Endothelial cell (in vitro differentiated cells): ENCODE results near the gene MREG. TPM values are rescaled to one million over a fixed set of nuclear protein-coding genes. Genes with fewer than 3 reads are reported as not detected.

Experiments
- DNase-seq: peaks from one replicate; pipeline ENCODE4 v3.0.0; 2021; ENCODE audit warnings: low spot score
- H3K27ac Mint-ChIP-seq: one replicate; pipeline ENCODE4 v1.8.0; 2021; ENCODE audit warnings: mixed read lengths, inconsistent platforms; ENCODE audit not compliant: unreplicated experiment
- H3K27me3 Mint-ChIP-seq: one replicate; pipeline ENCODE4 v1.8.0; 2021; ENCODE audit warnings: mild to moderate bottlenecking, moderate library complexity, mixed read lengths, inconsistent platforms; ENCODE audit not compliant: unreplicated experiment
- H3K36me3 Mint-ChIP-seq: one replicate; pipeline ENCODE4 v1.8.0; 2021; ENCODE audit warnings: mild to moderate bottlenecking, low read depth, mixed read lengths, inconsistent platforms; ENCODE audit not compliant: unreplicated experiment
- H3K4me1 Mint-ChIP-seq: one replicate; pipeline ENCODE4 v1.8.0; 2021; ENCODE audit warnings: mild to moderate bottlenecking, mixed read lengths, inconsistent platforms; ENCODE audit not compliant: unreplicated experiment
- H3K4me3 Mint-ChIP-seq: one replicate; pipeline ENCODE4 v1.8.0; 2021; ENCODE audit warnings: mild to moderate bottlenecking, mixed read lengths, inconsistent platforms; ENCODE audit not compliant: unreplicated experiment
- H3K9me3 Mint-ChIP-seq: one replicate; pipeline ENCODE4 v1.8.0; 2021; ENCODE audit warnings: mixed read lengths, inconsistent platforms; ENCODE audit not compliant: unreplicated experiment
- total RNA-seq: library from RNA; stranded (reverse); fragmentation: NEBNext Ultra II Directional; extraction: Animal tissue kit (Norgen Biotek cat#: 25700); gene quantifications from one replicate; pipeline ENCODE4 v1.2.1, GENCODE V29; 2021; ENCODE audit not compliant: unreplicated experiment
- TF ChIP-seq, protein P1 (sequence below): fragments of 200-600 bp; sonication (generic); IDR thresholded peaks from one replicate; pipeline ENCODE4 v1.5.0; 2021; ENCODE audit warnings: antibody characterized with exemption; ENCODE audit not compliant: unreplicated experiment

Gene MREG
- total RNA-seq, 1 donor from 2014 or later, result 26.1 TPM

DNA sequence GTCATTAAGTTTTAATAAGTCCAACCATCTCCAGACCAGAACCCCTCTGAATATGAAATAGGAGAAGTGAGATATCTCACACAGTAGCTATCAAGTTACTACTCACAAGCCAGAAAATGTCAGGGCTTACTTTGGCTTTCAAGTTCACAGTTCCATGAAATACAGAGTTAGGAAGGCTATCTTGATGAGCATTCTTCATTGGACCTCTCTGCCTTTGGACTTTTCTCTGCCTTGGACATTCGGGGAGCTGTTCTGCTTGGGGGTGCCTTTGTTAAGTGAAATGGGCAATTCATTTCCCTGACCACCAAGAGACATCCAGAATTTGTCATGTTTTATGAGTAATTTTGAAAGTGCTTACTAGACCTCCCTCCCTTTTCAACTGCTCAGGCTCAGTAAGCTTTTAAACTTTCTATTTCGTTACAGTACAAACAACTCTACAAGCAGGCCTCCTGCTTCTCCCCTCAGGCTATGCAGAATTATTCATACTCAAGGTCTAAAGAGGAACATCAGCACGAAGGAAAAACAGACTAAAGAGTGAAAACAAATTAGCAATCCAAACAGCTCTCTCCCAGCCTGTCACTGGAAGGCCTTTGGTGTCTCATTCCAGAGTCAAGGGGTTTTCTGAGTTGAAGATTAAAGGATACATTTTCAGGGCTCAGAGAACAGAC lies 95.3 kb downstream of the MREG start:
- no peak for DNase-seq
- no peaks in the 10 kb centered on the region for H3K36me3 Mint-ChIP-seq
- H3K4me1 Mint-ChIP-seq, result peaks cover 3% of the 10 kb centered on the region
- TF ChIP-seq, protein P1, sequence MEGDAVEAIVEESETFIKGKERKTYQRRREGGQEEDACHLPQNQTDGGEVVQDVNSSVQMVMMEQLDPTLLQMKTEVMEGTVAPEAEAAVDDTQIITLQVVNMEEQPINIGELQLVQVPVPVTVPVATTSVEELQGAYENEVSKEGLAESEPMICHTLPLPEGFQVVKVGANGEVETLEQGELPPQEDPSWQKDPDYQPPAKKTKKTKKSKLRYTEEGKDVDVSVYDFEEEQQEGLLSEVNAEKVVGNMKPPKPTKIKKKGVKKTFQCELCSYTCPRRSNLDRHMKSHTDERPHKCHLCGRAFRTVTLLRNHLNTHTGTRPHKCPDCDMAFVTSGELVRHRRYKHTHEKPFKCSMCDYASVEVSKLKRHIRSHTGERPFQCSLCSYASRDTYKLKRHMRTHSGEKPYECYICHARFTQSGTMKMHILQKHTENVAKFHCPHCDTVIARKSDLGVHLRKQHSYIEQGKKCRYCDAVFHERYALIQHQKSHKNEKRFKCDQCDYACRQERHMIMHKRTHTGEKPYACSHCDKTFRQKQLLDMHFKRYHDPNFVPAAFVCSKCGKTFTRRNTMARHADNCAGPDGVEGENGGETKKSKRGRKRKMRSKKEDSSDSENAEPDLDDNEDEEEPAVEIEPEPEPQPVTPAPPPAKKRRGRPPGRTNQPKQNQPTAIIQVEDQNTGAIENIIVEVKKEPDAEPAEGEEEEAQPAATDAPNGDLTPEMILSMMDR, result no peak
- H3K27me3 Mint-ChIP-seq, result peaks cover 6% of the 10 kb centered on the region
- no peak overlapping the region for H3K4me3 Mint-ChIP-seq
- H3K9me3 Mint-ChIP-seq, result no peaks in the 10 kb centered on the region
- no peak overlapping the region for H3K27ac Mint-ChIP-seq

DNA sequence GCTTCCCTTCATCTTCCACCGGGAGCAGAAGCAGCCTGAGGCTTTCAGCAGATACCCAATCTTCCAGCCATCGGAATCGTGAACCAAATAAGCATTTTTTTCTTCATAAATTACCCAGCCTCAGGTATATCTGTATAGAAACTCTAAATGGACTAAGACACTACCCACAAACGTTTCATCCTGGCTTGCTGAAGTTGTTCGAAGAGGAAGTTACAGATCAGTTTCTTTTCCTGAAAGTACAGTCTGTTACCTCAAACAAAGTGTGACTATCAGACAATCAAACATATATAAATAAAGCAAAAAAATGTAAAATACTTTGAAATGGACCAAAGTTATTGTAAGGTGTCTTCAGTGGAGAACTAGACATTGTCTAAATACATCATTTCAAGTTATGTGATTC lies 97.9 kb downstream of the MREG start:
- DNase-seq, result no peak
- Mint-ChIP-seq H3K9me3 (no peaks in the 10 kb centered on the region), H3K36me3 (no peaks in the 10 kb centered on the region), H3K27ac (no peak overlapping the region), H3K4me1 (peaks cover 3% of the 10 kb centered on the region), H3K4me3 (no peak overlapping the region), H3K27me3 (peaks cover 3% of the 10 kb centered on the region)
- TF ChIP-seq, protein P1, result no peak

DNA sequence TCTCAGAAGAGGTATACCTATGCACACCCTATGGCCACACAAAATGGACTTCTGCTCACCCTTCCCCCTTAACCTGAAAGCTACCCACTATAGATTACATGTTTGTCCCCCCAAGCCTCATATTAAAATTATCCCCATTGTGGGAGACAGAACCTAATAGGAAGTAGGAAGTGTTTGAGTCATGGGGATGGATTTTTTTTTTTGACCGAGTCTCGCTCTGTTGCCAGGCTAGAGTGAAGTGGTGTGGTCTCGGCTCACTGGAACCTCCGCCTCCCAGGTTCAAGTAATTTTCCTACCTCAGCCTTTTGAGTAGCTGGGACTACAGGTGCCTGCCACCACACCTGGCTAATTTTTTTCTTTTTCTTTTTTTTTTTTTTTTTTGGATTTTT lies 98.6 kb downstream of the MREG start:
- no peaks in the 10 kb centered on the region for H3K36me3 Mint-ChIP-seq
- DNase-seq, result no peak
- no peaks in the 10 kb centered on the region for H3K9me3 Mint-ChIP-seq
- no peak overlapping the region for H3K4me3 Mint-ChIP-seq
- peaks cover 3% of the 10 kb centered on the region for H3K27me3 Mint-ChIP-seq
- peaks cover 3% of the 10 kb centered on the region for H3K4me1 Mint-ChIP-seq
- no peak overlapping the region for H3K27ac Mint-ChIP-seq
- TF ChIP-seq, protein P1, result no peak

DNA sequence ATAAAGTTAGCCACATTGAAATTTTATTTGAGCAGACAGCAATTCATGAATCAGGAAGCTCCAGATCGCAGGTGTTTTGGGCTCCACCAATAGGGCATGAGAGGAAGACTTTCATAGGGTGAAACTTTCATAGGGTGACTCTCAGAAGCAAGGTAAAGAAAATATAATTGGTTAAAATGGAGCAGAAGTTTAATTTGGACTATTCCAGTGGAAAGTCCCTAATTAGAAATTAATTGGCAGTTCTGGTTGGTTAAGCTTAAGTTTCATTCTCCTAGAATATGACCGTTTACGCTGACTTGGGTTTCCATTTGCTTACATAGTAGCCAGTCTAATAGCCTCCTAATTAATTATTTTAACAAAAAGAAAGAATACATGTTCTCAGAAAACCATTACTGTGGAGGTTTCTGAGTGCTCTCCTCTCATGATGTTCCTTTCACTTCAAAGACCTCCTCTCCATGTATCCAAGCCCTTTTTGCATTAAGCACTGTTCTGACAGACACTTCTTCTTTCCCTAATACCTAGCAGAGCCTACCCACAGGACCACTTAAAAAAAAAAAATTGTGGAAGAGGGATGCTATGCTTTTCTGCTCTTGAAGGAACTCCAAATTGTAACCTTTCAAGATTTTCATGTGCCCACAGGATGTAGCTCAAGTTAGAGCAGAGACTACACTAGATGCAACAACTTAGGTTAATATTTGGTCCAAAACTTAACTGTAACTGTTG lies 99.1 kb downstream of the MREG start:
- Mint-ChIP-seq H3K9me3 (no peaks in the 10 kb centered on the region), H3K36me3 (no peaks in the 10 kb centered on the region), H3K27me3 (peaks cover 3% of the 10 kb centered on the region), H3K27ac (no peak overlapping the region), H3K4me1 (peaks cover 3% of the 10 kb centered on the region), H3K4me3 (no peak overlapping the region)
- TF ChIP-seq, protein P1, result no peak
- DNase-seq, result no peak

DNA sequence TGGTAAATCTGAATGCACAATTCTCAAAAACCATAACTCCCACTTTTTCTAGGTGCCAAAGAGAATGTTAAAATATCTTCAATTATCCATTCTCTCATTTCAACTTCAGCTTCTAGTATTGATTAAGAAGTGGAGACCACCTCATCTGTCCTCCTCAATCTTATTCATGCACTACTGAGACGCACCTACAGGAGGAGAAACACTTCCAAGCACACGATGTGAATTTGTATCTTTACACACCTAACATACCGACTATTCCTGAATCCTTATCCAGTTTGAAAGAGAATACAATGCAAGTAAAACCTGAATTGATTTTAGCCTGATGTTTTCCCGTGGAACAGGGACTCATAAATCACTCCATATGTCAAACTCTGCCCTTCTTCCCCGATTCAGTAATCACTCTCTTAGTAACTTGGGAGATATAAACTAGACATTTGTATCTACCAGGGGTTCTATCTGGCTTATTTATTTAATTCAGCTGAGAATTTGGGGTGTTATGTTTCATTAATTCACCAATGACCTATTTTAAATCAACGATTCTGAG lies 101.0 kb downstream of the MREG start:
- no peaks in the 10 kb centered on the region for H3K9me3 Mint-ChIP-seq
- H3K4me1 Mint-ChIP-seq, result peaks cover 11% of the 10 kb centered on the region
- H3K27me3 Mint-ChIP-seq, result peaks cover 6% of the 10 kb centered on the region
- H3K27ac Mint-ChIP-seq, result no peak overlapping the region
- TF ChIP-seq, protein P1, result peak; percentile 33
- no peak for DNase-seq
- H3K4me3 Mint-ChIP-seq, result no peak overlapping the region
- no peaks in the 10 kb centered on the region for H3K36me3 Mint-ChIP-seq
